NCI-H146 (cell line): ENCODE results near the gene WDR1.
A peak's percentile ranks its signal among the peaks of the same experiment; 100 is the strongest.
"Not testable (repeated sequence)": the region's sequence is repeated elsewhere in the genome, so short reads cannot be mapped to it uniquely, and the experiment has no call there.

Experiments
- DNase-seq: peaks from one replicate; lab custom pipeline; 2025; lab: John Stamatoyannopoulos, UW

Gene WDR1

DNA sequence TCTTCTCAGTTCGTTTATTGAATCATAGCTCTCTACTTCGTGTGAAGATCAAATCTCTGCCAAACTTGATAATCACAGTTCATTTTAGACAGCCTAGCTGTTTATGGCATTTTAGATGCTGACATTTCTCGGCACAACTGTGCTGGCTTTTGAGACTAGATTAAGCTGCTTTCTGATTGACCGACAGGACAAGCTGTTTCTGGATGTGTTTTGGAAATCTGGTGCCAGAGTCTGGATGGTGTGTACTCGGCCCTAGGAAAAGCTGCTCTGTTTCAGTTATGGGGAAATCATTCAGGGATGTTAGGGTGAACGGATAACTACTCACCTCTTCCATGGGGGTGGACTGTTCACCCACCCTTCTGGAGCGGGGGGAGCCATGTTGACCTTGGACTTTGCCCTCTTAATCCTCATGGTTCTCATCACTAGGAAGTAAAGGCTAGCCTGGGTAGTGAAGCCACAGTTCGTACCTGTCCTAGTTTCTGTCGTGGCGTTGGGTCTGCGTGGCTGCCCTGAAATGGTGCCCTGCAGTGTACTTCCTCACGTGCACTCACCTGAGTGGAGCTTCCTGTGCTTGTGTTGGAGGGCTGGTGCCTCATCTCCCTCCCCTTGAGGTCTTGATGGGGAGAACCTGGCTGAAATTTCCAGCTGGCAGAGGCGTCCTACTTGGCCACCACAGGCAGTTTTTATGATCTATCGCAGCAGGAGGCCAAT, 13.7 kb upstream of the WDR1 start:
- DNase-seq: peak; percentile 10

DNA sequence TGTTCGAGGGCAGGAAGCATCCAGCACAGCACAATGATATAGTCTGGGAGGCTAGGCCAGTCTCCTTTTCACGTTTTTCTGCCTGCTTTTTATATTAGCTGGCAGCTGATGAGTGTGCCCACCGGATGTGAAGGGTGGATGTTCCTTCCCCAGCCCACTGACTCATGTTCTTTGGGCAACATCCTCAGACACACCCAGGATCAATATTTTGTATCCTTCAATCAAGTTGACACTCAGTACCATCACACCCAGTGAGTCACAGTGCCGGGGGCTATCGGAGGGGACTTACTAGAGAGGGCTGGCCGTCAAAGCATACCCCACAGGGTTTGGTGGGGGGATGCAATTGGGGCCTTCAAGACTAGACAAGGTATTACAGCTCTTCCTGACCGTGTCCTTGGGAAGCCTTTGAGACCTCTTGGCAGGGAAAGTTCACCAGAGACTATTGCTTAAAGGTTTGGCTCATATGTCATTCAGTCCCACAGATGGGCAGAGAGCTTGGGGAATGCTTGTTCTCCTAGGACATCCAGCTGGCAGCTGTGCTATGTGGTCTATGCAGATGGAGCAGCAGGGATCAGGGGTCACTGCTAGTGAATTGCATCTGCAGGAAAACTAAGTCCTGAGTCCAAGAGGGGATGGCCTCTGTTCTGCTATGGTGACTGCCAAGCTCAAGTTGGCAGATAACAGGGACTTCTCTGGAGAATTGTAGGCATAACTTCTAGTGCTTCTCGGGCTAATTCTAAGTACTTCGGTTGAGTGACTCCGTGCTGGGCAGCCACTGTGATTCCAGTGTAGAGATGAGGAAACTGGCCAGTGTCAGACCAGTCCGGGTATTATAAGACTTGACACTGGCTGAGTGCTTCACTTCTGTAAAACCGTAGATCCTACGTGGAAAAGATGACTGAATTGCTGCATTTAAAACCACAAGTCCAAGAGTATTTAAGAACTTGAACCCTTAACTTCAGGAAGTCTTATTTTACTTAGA, 12.9 kb upstream of the WDR1 start:
- no peak for DNase-seq

DNA sequence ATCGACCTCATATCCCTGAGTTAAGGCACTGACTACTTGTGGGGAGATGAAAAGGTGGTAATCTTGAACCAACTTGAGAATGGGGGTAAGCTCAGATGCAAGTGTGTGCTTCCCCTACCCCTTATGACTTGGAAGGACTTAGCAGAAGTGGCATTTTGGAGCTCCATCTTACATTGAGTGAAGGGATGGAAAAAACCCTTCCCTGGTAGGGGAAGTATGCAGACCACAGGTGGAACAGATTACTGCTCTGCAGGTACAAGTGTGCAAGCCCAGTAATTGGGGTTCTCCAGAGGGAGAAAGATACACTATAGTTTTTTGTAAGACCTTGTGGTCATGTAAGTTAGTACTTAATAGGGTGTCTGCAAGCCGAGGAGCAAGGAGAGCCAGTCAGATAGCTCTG, 12.2 kb upstream of the WDR1 start:
- no peak for DNase-seq

DNA sequence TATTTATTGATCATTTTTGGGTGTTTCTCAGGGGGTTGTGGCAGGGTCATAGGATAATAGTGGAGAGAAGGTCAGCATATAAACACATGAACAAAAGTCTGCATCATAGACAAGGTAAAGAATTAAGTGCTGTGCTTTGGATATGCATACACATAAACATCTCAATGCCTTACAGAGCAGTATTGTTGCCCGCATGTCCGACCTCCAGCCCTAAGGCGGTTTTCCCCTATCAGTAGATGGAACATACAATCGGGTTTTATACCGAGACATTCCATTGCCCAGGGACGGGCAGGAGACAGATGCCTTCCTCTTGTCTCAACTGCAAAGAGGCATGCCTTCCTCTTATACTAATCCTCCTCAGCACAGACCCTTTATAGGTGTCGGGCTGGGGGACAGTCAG, 10.9 kb upstream of the WDR1 start:
- DNase-seq: not testable (repeated sequence)

DNA sequence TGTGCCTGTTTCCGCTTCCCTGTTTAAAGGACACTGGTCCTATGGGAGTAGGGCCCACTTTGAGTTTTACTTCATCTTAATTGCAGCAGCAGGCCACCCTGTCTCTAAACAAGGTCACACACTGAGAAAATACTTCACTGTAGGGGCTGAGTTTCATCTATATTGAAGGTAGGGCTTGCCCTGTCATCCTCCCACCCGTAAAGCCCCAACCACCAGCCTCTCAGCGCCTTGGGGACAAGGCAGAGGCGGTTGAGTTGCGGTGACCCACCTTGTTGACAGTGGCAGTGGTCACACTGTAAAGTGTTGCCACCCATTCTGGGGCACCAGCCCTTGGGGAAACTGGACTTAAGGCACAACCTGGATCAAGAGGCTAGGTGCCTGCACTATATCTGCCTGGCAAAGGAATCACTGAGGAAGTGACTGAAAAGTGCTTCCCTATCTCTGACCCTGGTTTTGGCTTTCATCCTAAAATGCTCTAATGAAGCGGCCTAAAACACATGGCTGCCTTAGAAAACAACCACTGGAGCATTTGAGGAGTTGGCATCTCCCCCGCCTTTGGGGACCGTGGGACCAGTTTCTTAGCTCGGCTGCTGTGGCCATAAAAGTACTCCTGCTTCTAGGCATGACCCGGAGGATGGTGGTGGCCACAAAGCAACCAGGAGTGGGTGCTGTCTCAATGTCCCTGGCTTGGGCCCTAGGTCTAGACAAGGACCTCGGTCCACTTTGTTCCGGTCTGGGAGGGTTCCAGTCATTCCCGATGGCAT, 7.8 kb upstream of the WDR1 start:
- DNase-seq: no peak

DNA sequence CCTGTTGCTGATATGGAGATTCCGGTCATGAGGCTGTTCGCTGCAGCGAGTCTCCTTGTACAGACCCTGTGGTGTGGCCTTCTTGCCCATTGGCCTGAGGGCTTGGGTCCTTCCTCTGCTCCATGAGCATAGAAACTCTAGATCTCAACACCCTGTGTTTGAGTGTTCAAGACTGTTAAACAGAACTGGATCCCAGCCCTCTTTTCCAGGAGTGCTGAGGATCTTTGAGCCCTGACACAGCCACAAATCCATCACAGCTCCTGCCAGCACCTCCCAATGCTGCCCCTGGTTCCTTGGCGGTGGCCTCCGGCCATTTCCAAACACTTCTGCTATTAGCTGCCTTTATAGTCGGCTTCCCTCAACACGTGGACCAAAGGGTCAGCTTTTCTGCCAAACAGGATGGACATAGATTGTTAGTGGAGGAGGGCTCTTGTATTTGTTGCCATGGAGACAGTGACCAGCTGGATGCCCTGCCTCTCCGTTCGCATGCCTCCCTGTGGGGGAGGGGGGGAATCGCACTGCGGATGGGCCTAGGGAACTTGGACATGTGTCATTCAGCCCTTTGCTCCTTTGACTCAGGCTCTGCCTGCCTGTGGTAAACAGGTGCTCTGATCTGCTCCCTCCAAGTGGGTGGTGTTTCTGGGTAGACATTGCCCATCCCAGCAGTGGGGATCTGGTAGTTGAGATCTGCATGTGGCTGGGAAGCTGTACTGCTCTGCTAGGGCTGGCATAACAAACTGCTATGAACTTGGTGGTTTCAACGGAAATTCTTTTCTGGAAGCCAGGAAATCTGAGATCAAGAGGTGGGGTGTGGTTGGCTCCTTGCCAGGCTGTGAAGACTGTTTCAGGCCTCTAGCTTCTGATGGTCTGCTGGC, 6.9 kb upstream of the WDR1 start:
- peak; percentile 36 for DNase-seq

DNA sequence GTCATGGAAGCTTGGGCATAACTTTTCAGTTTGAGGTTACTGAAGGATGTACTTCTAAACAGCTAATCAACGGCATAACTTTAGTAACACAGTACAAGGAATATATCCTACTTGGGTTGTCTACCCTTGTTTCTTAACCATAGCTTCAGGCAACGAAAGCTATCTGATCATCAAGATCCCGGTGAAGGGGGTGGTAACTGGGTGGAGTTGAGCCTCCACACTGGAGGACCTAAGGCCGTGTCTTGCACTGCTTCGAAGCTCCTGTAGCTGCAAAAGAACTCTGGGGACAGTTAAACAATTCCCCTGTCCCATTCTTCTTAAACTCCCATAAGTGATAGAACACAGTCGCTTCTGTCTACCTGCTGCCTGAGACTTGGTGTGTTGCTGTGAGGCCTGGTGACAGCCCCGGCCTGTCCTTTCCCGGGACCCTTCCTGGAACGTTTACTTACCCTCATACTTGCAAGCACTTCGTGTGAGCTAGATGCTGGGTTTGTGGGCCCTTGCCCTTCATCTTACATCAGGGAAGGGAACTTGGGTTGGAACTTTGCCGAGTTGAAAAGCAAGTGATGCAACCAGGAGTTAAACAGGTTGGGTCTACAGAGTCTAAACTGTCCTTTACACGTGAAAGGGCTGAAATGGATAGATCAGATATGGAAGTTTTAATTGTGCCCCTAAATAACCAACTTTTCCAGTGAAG, 5.8 kb upstream of the WDR1 start:
- DNase-seq: no peak

DNA sequence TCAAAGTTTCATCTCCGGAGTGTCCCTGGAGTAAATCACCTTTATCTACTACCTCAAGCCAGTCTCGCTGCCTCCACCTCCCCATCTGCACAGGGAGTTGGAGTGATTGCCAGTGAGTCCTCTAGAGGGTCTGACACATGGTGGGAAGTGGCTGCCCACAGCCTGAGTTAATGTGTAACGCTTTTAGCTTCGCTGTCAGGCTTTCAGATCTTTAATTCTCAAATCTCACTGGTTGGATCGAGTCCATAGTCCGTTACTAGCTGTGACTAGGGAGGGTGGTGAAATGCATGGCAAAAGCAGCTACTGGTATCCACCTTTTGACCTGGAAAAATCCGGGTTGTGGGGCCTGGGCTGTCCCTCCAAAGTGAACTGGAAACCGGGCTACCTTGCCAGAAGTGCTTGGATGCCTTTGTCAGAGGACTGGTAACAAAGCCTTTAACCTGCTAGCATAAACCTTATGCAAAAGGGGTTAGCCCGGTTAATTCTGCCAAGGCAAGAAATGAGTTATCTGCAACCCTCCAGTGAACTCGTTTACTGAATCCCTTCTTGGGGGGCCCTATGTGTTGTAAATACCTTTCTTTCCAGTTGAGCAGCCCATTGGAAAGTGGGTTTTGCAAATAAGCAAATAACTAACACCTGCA, 5.1 kb upstream of the WDR1 start:
- DNase-seq: no peak

DNA sequence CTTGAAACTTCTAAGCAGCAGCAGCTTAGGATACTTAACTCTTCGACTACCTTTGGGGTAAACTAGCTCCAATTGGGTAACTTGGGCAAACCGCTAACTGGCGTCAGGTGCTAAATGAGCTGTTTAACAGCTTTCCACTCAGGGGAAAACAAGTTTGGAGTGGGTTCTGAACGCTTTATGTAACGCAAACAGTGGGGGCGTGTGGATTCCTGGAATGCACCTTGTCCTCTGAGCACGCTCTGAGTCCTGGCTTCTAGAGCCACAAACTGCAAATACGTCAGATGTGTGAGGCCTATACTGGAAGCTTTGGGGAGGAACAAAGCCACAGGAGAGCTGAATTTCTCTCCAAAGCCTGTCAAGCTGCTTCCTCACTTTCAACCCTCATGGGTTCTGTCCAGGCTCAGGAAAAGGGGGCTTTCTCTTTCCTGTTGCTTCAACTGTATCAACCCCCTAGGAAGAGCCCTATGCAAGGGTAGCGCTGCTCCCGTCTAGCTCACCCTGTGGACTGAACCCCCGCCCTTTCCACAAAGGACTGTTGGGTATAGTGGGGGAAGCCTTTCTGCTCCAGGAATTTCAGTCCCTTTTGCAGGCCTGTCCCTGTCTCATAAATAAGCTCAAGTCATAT, 4.5 kb upstream of the WDR1 start:
- DNase-seq: no peak

DNA sequence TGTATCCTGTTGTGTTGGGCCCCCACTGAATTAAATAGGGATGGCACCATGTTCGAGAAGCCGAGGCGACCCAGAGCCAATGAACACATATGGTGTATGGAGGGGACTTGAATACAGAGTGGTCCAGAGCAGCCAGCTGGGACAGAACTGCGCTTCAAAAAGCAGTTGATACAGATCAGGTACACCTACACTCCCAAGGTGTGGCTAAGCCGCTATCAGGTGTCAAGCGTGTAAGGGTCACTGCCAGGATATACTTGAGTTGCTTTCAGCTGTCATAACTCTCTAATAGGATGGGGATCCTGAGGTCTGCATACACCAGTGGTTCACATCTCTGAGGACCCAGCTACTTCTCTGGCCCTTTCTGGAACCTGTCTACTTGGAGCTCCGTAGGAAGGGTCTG, 3.2 kb upstream of the WDR1 start:
- no peak for DNase-seq

DNA sequence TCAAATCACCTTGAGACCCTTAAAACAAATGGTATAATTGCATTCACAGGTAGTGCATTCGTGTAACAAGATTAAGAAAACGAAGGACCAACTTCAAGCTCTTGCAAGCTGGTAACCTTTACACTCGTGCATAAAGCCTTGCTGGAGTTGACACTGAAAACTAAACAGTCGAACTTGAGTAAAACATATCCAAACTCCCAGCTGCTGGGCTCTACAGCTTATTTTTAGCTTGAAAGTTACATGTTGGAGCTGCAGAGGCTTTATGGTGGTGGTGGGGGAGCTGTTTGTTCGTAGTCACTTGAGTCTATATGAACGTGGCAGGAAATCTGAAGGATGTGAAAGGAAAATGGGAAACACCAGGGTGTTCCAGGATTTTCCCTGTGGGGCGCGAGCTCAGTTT, 2.7 kb upstream of the WDR1 start:
- DNase-seq: no peak

DNA sequence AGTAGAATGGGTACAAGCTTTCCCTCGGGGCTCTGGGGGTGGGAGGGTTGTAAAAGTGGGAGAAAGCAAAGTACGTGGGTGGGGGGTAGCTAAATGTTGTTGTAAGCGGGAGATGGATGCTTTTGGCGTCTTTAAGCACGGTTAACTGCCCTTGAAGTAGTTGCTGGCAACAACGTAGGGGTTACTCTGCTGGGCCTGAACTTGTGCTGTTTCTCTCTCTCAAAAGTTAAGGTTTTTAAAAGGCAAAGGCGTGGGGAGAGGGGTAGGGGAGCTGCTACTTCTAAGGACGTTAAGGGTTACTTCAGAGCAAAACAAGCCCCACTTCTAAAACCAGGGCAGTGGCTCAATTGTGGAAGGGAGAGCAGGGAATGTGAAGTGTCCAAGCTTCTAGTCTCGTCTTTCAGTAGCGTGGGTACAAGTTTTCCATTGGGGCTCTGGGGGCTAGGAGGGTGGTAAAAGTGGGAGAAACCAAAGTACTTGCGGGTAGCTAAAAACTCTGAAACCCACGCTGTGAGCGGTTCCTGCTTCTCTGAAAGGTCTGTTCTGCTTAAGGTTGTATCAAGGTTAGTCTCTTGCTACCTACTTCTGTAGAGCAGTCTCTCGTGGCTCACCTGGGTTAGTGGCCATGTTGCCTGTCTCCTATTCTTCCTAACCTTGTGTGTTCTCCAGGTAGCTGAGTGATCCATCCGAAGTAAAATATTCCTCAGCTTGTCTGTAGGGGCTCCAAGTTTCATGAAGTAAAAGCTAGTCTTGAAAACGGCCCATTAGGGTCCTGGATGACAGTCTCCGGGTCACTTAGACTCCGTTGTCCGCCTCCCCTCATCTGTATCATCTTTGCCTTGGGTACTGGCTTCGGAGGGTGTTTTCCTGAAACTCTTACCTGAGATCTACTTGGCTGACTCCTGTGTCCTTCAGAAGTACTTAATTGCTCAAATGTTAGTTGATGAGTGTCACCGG, 1.7 kb upstream of the WDR1 start:
- no peak for DNase-seq

DNA sequence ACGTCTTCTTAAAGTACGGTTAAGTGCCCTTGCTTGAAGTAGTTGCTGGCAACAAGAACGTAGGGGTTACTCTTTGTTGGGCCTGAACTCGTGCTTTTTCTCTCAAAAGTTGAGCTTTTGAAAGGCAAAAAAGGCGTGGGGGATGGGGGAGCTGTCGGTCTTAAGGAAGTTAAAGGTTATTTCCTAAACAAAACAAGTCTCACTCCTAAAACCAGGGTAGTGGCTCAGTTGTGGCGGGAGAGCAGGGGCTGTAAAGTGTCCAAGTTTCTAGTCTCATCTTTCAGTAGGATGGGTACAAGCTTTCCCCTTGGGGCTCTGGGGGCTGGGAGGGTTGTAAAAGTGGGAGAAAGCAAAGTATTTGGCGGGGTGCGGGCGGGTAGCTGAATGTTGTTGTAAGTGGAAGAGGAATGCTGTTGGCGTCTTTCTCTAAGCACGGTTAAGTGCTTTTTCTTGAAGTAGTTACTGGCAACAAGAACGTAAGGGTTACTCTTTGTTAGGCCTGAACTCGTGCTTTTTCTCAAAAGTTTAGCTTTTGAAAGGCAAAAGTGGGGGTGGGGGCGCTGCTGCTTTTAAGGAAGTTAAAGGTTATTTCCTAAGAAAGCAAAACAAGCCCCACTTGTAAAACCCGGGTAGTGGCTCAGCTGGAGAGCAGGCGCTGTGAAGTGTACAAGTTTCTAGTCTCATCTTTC, 904 bp upstream of the WDR1 start:
- DNase-seq: no peak

DNA sequence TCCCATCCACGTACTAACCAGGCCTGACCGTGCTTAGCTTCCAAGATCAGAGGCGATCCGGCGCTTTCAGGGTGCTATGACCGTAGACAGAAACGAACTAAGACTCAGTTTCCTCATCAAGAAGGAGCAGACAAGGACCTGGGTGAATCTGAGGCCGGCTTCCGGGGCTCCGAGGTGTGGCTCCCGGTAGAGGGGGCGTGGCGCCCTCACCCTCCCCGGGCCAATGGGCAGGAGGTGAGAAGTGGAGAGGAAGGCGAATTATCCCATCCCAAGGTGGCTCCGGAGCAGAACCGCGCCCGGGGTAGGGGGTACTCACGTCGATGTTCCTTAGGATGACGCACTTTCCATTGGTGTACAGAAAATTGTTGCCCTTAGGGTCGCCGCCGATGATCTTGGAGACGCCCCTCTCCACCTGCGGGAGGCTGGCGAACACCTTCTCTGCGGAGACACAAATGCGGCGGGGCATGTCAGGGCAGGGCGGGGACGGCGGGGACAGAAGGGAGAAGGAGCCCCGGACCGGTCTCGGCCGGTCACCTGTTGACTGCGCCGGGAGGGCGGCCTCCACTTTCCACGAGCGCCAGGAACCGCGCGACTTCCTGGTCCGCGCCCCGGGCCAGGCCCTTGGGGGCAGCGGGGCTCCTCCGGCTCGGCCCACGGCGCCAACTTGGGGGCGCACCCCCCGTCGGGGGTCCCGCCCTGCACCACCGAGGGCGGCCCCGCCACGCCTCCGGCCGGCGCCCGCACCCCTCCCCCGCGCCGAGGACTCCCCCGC, 616 bp downstream of the WDR1 start:
- peak; percentile 60 for DNase-seq

DNA sequence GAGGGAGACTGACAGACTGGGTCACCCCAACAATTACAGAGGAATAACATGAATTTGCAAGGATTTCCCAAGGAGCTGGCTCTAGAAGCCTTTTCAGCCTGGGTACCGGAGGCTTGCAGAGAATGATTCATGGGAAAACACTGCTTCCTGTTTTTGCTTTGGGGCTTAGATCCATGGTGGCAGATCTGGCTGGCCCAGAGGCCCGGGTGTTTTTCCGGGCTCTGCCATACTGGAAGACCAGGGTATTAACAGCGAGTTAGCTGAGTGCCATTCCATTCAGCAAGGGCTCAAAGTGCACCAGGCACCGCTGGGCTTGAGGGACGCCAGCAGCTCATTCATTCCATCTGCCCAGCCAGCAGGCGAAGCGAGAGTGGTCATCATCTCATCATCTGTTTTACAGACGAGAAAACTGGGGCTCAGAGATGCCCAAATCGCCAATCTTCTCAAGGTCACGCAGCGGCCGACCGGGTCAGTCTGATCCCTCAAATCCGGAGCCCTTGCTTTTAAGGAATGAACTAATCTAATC, 1.3 kb downstream of the WDR1 start:
- DNase-seq: no peak

DNA sequence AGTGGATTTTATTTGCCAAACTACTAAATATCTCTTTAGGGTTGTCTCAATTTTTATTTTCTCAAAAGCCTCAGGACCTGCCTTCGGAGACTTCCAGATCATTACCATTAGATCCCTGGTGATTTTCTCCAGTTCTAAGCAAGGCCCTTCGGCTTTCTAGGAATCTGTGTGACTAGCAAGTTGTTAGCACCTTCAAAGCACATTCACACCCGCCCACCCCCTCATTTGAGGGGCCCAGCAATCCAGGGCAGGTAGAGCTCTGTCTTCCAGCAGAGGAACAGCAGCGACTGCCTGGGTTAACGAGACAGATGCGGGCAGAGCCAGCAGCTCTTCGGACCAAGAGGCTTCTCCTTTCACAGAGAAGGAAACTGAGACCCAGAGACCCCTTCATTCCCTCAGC, 2.0 kb downstream of the WDR1 start:
- DNase-seq: no peak

DNA sequence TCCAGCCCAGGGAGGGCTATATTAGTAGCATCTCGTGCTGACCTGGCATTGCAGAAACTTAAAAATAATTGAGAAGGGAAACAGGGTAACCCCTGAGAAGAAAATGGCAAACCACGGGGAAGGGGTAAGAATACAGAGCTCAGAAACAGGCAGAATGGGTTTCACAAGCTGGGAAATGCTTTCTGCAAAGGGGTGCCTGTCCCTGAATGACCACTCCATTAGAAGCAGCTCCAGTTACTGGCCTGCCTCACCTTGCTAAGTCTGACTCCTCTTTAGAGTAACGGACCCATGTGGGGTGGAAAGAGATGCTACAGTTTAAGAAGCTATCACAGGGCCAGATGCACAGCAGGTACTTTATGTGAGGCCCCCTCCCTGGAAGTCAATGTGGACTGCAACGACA, 2.5 kb downstream of the WDR1 start:
- DNase-seq: no peak
